ENCODE data around the gene NOTCH1.

NOTCH1 gene

GRCh38 chr9:136544964-136545691 is 720 bp downstream of the NOTCH1 start:
- peak; percentile 52 for DNase-seq (ENCODE audit: low spot score)

DNA sequence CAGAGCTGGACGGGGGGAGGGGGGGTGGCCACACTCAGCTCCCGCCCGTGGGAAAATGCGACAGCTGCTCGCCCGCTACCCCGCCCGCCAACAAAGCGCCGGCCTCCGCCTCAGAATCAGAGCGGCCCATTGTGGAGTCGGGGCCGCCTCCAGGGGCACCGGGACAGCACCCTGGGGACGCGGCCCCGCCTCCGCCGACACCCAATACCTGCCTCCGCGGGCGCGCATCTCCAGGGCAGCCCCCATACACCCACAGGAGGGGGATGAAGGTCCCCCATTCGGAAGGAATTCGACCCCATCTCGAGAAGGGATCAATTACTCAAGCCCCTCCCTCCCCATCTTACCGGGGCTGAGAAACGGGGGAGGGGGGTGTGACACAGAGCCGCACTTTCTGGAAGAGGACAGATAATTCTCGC is 1.3 kb downstream of the NOTCH1 start:
- peak; percentile 38 for DNase-seq (ENCODE audit: low spot score)

- DNase-seq (ENCODE audit: low spot score), result no peak
Measured at GRCh38 chr9:136543830-136544547, 1.9 kb downstream of the NOTCH1 start.

DNA sequence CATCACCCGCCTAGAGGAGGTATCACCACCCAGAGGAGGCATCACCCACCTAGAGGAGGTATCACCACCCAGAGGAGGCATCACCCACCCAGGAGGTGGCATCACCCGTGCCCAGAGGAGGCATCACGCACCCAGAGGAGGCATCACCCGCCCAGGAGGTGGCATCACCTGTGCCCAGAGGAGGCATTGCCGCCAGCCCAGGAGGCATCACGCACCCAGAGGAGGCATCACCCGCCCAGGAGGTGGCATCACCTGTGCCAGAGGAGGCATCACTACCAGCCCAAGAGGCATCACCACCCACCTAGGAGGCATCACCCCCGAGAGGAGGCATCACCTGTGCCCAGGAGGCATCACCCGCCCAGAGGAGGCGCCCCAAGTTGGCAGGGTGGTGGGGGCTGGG is 2.6 kb downstream of the NOTCH1 start:
- DNase-seq (ENCODE audit: low spot score), result no peak

DNA sequence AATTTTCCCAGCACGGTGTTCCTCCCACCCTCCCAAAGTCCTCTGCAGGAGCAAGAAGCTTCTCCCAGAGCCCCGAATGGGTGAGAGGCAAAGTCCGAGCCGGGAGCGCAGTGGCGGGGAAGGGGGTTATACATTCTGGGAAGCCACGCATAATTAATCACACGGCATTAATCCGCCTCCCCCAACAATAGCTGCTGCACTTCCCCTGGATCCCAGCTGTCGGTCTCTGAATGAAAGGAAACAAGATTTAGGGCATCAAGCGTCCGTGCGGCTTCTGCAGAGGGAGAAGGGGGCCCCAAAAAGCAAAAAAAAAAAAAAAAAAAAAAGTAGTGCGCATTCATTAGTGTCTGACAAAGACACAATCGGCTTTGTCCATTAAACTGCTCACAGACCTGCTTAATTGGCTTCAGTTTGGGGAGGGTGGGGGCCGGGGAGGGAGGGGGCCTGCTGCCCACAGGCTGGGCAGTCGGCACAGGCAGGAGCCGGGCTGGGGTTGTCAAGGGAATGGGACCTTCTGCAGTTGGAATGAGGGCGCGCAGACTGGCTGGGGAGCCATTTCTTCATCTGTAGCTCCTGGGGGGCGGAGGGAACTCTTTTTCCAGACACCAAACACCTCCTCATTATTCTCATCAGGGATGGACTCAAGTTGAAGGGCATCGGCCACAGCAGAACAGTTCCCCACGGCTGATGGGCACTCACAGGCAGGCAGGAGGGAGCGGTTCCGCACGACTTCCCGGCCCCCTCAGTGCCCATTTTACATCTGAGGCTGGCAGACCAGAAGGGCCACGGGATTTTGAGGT is 3.4 kb downstream of the NOTCH1 start:
- DNase-seq (ENCODE audit: low spot score), result no peak

DNA sequence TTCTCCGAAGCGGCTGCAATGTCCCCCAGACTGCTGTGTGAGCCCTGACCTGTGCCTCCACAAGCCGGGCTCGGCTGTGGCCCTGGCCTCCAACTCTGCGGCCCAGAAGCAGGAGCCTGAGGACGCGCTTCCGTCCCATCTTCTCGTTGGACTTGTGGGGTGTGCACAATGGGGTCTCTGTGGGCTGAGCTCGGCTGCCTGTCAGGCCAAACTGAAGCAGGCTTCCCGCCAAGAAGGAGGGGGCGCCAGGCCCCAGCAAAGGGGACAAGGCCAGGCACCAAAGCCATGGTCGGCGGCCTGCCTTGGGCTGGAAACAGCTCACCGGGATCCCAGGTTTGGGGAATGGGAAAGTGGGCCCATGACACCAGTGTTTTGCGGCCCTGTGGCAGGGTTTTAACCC is 4.1 kb downstream of the NOTCH1 start:
- no peak for DNase-seq (ENCODE audit: low spot score)

DNA sequence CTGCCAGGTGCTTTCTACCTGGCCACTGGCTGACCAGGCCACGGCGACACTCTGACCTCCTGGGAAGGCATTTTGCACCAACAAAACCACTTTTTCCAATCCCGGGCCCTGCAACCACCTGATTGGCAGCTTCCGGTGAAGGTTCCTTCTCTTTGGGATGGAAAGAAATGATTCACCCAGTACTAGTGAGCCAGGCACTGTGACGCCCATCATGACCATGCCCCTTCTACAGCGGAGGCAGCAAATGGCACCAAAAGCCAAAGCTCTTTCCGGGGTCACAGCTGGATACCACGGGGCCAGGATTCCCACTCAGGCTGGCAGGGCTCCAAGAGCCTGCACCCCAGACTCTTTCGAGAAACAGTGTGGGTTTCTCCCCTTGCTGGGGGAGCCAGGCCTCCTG is 4.7 kb downstream of the NOTCH1 start:
- no peak for DNase-seq (ENCODE audit: low spot score)

- DNase-seq (ENCODE audit: low spot score), result peak; percentile 95
Measured at GRCh38 chr9:136539427-136540421, 6.1 kb downstream of the NOTCH1 start.

GRCh38 chr9:136538599-136539426 is 7.0 kb downstream of the NOTCH1 start:
- DNase-seq (ENCODE audit: low spot score), result peak; percentile 58

GRCh38 chr9:136537896-136538598 is 7.8 kb downstream of the NOTCH1 start:
- DNase-seq (ENCODE audit: low spot score), result no peak

GRCh38 chr9:136537411-136537810 is 8.4 kb downstream of the NOTCH1 start:
- no peak for DNase-seq (ENCODE audit: low spot score)

- DNase-seq (ENCODE audit: low spot score), result no peak
Measured at GRCh38 chr9:136536721-136537241, 9.1 kb downstream of the NOTCH1 start.

DNA sequence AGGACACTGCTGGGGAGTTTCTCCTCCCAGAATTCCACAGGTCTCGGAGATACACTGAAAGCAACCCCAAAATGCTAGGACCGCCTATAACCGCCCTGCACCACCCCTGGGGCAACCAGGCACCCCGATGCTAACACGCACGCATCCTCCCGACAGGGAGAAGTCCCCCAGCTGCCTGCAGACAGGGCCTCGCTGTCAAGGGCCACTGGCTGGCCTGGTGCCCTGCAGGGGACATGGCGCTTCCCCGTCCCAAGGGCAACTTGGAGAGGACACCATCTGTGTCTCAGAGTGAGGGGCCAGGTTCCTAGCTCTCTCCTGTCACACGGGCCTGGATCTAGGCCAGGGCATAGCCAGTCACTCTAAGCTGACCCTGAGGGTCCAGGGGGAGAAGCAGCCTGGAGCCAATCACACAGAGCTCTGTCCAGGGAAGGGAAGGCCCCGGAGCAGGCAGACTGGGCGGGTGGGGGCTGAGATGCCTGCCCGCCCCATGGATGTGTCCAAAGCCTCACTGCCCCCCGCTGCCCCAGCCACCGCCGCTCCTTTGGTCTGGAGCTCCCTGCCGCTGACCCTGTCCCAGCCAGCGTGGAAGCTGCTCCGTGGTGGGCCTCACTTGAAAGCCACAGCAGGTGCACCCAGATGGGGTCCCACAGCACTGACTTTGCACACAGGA is 9.7 kb downstream of the NOTCH1 start:
- DNase-seq (ENCODE audit: low spot score), result no peak

DNA sequence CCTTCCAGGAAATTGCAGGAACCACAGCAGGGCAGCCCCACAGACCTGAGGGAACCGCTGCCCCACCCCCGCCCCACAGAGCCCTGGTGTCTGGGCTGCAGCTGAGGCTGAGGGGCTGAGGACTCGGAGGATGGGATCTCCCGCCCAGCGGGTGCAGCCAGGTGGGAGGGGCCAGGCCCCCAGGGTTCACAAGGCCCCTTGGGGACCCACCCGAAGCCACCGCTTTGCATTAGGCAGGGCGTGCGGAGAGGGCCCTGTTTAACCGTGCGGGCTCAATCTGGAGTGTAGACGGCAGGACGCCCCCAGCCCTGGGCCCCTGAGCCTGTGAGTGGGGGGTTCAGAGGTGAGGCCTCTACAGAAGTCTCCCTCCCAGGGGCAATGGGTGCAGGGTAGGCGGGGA is 10.8 kb downstream of the NOTCH1 start:
- DNase-seq (ENCODE audit: low spot score), result no peak

- DNase-seq (ENCODE audit: low spot score), result no peak
Measured at GRCh38 chr9:136534366-136534765, 11.5 kb downstream of the NOTCH1 start.

- peak; percentile 76 for DNase-seq (ENCODE audit: low spot score)
Measured at GRCh38 chr9:136533775-136534157, 12.1 kb downstream of the NOTCH1 start.

GRCh38 chr9:136532799-136533774 is 12.8 kb downstream of the NOTCH1 start:
- peak; percentile 56 for DNase-seq (ENCODE audit: low spot score)

Measured in CD4-positive, alpha-beta T cell treated with Interleukin-6 at 100 ng/mL for 8 hours (primary cell).